ENCODE data around the gene PRKCE.

The PRKCE gene

GRCh38 chr2:45782436-45782835, 131.0 kb downstream of the PRKCE start:
- H3K18ac ChIP-seq (ENCODE audit: low read length), result no peak overlapping the region
- no peak overlapping the region for H3K23ac ChIP-seq (ENCODE audit: low read length)
- H2BK15ac ChIP-seq (replicated peaks; ENCODE audit: low read depth), result no peak overlapping the region
- H2BK5ac ChIP-seq (ENCODE audit: low read length), result no peak overlapping the region
- H3K4me2 ChIP-seq (ENCODE audit: low read length), result no peak overlapping the region
- no peak overlapping the region for H4K5ac ChIP-seq (ENCODE audit: low read length)
- no peak overlapping the region for H3K4ac ChIP-seq (ENCODE audit: low read depth, low read length)
- no peak overlapping the region for H3K4me3 ChIP-seq (ENCODE audit: low read length)
- WGBS (ENCODE audit: extremely low coverage, insufficient coverage, low lambda C conversion rate), result no CpG with 5 or more reads among the region's 4 CpGs
- H3K79me2 ChIP-seq (ENCODE audit: control insufficient read depth, insufficient read depth, low read length), result no peaks in the 10 kb centered on the region
- H3K27ac ChIP-seq (ENCODE audit: low read depth, low read length), result no peak overlapping the region
- no peak for DNase-seq
- H2AK5ac ChIP-seq (ENCODE audit: low read length), result no peak overlapping the region
- no peak overlapping the region for H3K56ac ChIP-seq (ENCODE audit: low read length)
- H3K36me3 ChIP-seq (ENCODE audit: control insufficient read depth, insufficient read depth, low read length), result no peaks in the 10 kb centered on the region
- H3K4me1 ChIP-seq (ENCODE audit: control insufficient read depth, low read depth, low read length), result no peaks in the 10 kb centered on the region
- H2BK120ac ChIP-seq (ENCODE audit: low read depth, low read length), result no peak overlapping the region
- H3K9ac ChIP-seq (ENCODE audit: low read length), result no peak overlapping the region
- H3K27me3 ChIP-seq (ENCODE audit: insufficient read depth, low read length, poor library complexity), result no peaks in the 10 kb centered on the region
- no peaks in the 10 kb centered on the region for H3K79me1 ChIP-seq (ENCODE audit: low read length)
- H4K8ac ChIP-seq (ENCODE audit: low read depth, low read length), result no peak overlapping the region

- no peaks in the 10 kb centered on the region for H3K79me1 ChIP-seq (ENCODE audit: low read length)
- H2BK5ac ChIP-seq (ENCODE audit: low read length), result no peak overlapping the region
- no peak overlapping the region for H3K4me2 ChIP-seq (ENCODE audit: low read length)
- H3K4me3 ChIP-seq (ENCODE audit: low read length), result no peak overlapping the region
- H3K4me1 ChIP-seq (ENCODE audit: control insufficient read depth, low read depth, low read length), result no peaks in the 10 kb centered on the region
- H3K23ac ChIP-seq (ENCODE audit: low read length), result no peak overlapping the region
- no peaks in the 10 kb centered on the region for H3K36me3 ChIP-seq (ENCODE audit: control insufficient read depth, insufficient read depth, low read length)
- WGBS (ENCODE audit: extremely low coverage, insufficient coverage, low lambda C conversion rate), result no CpG with 5 or more reads among the region's 4 CpGs
- H3K4ac ChIP-seq (ENCODE audit: low read depth, low read length), result no peak overlapping the region
- no peak overlapping the region for H3K9ac ChIP-seq (ENCODE audit: low read length)
- no peak overlapping the region for H3K27ac ChIP-seq (ENCODE audit: low read depth, low read length)
- H2BK120ac ChIP-seq (ENCODE audit: low read depth, low read length), result no peak overlapping the region
- H3K18ac ChIP-seq (ENCODE audit: low read length), result no peak overlapping the region
- no peak overlapping the region for H2BK15ac ChIP-seq (replicated peaks; ENCODE audit: low read depth)
- no peak overlapping the region for H4K8ac ChIP-seq (ENCODE audit: low read depth, low read length)
- no peak overlapping the region for H4K5ac ChIP-seq (ENCODE audit: low read length)
- no peaks in the 10 kb centered on the region for H3K27me3 ChIP-seq (ENCODE audit: insufficient read depth, low read length, poor library complexity)
- DNase-seq, result no peak
- H3K56ac ChIP-seq (ENCODE audit: low read length), result no peak overlapping the region
- H2AK5ac ChIP-seq (ENCODE audit: low read length), result no peak overlapping the region
- H3K79me2 ChIP-seq (ENCODE audit: control insufficient read depth, insufficient read depth, low read length), result no peaks in the 10 kb centered on the region
These were observed 131.5 kb downstream of the PRKCE start for GRCh38 chr2:45782986-45783385.

- Histone ChIP-seq H3K56ac (ENCODE audit: low read length) (no peak overlapping the region), H2BK5ac (ENCODE audit: low read length) (no peak overlapping the region), H4K8ac (ENCODE audit: low read depth, low read length) (no peak overlapping the region), H3K79me2 (ENCODE audit: control insufficient read depth, insufficient read depth, low read length) (no peaks in the 10 kb centered on the region), H3K79me1 (ENCODE audit: low read length) (no peaks in the 10 kb centered on the region), H2AK5ac (ENCODE audit: low read length) (no peak overlapping the region), H3K36me3 (ENCODE audit: control insufficient read depth, insufficient read depth, low read length) (no peaks in the 10 kb centered on the region), H4K5ac (ENCODE audit: low read length) (no peak overlapping the region), H3K18ac (ENCODE audit: low read length) (no peak overlapping the region), H3K4me1 (ENCODE audit: control insufficient read depth, low read depth, low read length) (no peaks in the 10 kb centered on the region), H3K4me3 (ENCODE audit: low read length) (no peak overlapping the region), H3K27me3 (ENCODE audit: insufficient read depth, low read length, poor library complexity) (no peaks in the 10 kb centered on the region), H3K9ac (ENCODE audit: low read length) (no peak overlapping the region), H3K23ac (ENCODE audit: low read length) (no peak overlapping the region), H2BK15ac (replicated peaks; ENCODE audit: low read depth) (no peak overlapping the region), H2BK120ac (ENCODE audit: low read depth, low read length) (no peak overlapping the region), H3K4me2 (ENCODE audit: low read length) (no peak overlapping the region), H3K4ac (ENCODE audit: low read depth, low read length) (no peak overlapping the region), H3K27ac (ENCODE audit: low read depth, low read length) (no peak overlapping the region)
- no peak for DNase-seq
- no CpG with 5 or more reads among the region's 10 CpGs for WGBS (ENCODE audit: extremely low coverage, insufficient coverage, low lambda C conversion rate)
These were observed 134.8 kb downstream of the PRKCE start for GRCh38 chr2:45786030-45786835.

- peak; percentile 55 for DNase-seq
- H3K23ac ChIP-seq (ENCODE audit: low read length), result no peak overlapping the region
- no peak overlapping the region for H2BK5ac ChIP-seq (ENCODE audit: low read length)
- H3K4me1 ChIP-seq (ENCODE audit: control insufficient read depth, low read depth, low read length), result no peaks in the 10 kb centered on the region
- no peak overlapping the region for H3K18ac ChIP-seq (ENCODE audit: low read length)
- no peak overlapping the region for H2BK120ac ChIP-seq (ENCODE audit: low read depth, low read length)
- H3K9ac ChIP-seq (ENCODE audit: low read length), result no peak overlapping the region
- H3K4me2 ChIP-seq (ENCODE audit: low read length), result no peak overlapping the region
- no peaks in the 10 kb centered on the region for H3K79me2 ChIP-seq (ENCODE audit: control insufficient read depth, insufficient read depth, low read length)
- H3K36me3 ChIP-seq (ENCODE audit: control insufficient read depth, insufficient read depth, low read length), result no peaks in the 10 kb centered on the region
- H3K56ac ChIP-seq (ENCODE audit: low read length), result no peak overlapping the region
- H3K27ac ChIP-seq (ENCODE audit: low read depth, low read length), result no peak overlapping the region
- WGBS (ENCODE audit: extremely low coverage, insufficient coverage, low lambda C conversion rate), result no CpG with 5 or more reads among the region's 10 CpGs
- no peaks in the 10 kb centered on the region for H3K27me3 ChIP-seq (ENCODE audit: insufficient read depth, low read length, poor library complexity)
- no peak overlapping the region for H2BK15ac ChIP-seq (replicated peaks; ENCODE audit: low read depth)
- H3K4me3 ChIP-seq (ENCODE audit: low read length), result no peak overlapping the region
- H4K5ac ChIP-seq (ENCODE audit: low read length), result no peak overlapping the region
- no peak overlapping the region for H4K8ac ChIP-seq (ENCODE audit: low read depth, low read length)
- H2AK5ac ChIP-seq (ENCODE audit: low read length), result no peak overlapping the region
- H3K79me1 ChIP-seq (ENCODE audit: low read length), result no peaks in the 10 kb centered on the region
- H3K4ac ChIP-seq (ENCODE audit: low read depth, low read length), result no peak overlapping the region
These were observed 135.4 kb downstream of the PRKCE start for GRCh38 chr2:45786836-45787357.

- Histone ChIP-seq H2BK120ac (ENCODE audit: low read depth, low read length) (no peak overlapping the region), H3K36me3 (ENCODE audit: control insufficient read depth, insufficient read depth, low read length) (no peaks in the 10 kb centered on the region), H3K4me1 (ENCODE audit: control insufficient read depth, low read depth, low read length) (no peaks in the 10 kb centered on the region), H3K9ac (ENCODE audit: low read length) (no peak overlapping the region), H3K79me2 (ENCODE audit: control insufficient read depth, insufficient read depth, low read length) (no peaks in the 10 kb centered on the region), H3K56ac (ENCODE audit: low read length) (no peak overlapping the region), H3K23ac (ENCODE audit: low read length) (no peak overlapping the region), H3K4me3 (ENCODE audit: low read length) (no peak overlapping the region), H2BK15ac (replicated peaks; ENCODE audit: low read depth) (no peak overlapping the region), H4K8ac (ENCODE audit: low read depth, low read length) (no peak overlapping the region), H2AK5ac (ENCODE audit: low read length) (no peak overlapping the region), H3K27ac (ENCODE audit: low read depth, low read length) (no peak overlapping the region), H3K27me3 (ENCODE audit: insufficient read depth, low read length, poor library complexity) (no peaks in the 10 kb centered on the region), H3K79me1 (ENCODE audit: low read length) (no peaks in the 10 kb centered on the region), H3K4ac (ENCODE audit: low read depth, low read length) (no peak overlapping the region), H3K4me2 (ENCODE audit: low read length) (no peak overlapping the region), H2BK5ac (ENCODE audit: low read length) (no peak overlapping the region), H3K18ac (ENCODE audit: low read length) (no peak overlapping the region), H4K5ac (ENCODE audit: low read length) (no peak overlapping the region)
- no peak for DNase-seq
- no CpG with 5 or more reads among the region's 3 CpGs for WGBS (ENCODE audit: extremely low coverage, insufficient coverage, low lambda C conversion rate)
These were observed 136.9 kb downstream of the PRKCE start for GRCh38 chr2:45788401-45788800.

GRCh38 chr2:45789317-45789716, 137.8 kb downstream of the PRKCE start:
- H3K79me2 ChIP-seq (ENCODE audit: control insufficient read depth, insufficient read depth, low read length), result no peaks in the 10 kb centered on the region
- no peak overlapping the region for H4K5ac ChIP-seq (ENCODE audit: low read length)

More at GRCh38 chr2:45789317-45789716, 137.8 kb downstream of the PRKCE start:
- Histone ChIP-seq H2BK15ac (replicated peaks; ENCODE audit: low read depth) (no peak overlapping the region), H3K56ac (ENCODE audit: low read length) (no peak overlapping the region), H3K36me3 (ENCODE audit: control insufficient read depth, insufficient read depth, low read length) (no peaks in the 10 kb centered on the region), H3K4ac (ENCODE audit: low read depth, low read length) (no peak overlapping the region), H2BK5ac (ENCODE audit: low read length) (no peak overlapping the region), H3K9ac (ENCODE audit: low read length) (no peak overlapping the region), H3K27ac (ENCODE audit: low read depth, low read length) (no peak overlapping the region), H4K8ac (ENCODE audit: low read depth, low read length) (no peak overlapping the region), H2BK120ac (ENCODE audit: low read depth, low read length) (no peak overlapping the region), H3K4me1 (ENCODE audit: control insufficient read depth, low read depth, low read length) (no peaks in the 10 kb centered on the region), H3K4me2 (ENCODE audit: low read length) (no peak overlapping the region), H3K79me1 (ENCODE audit: low read length) (no peaks in the 10 kb centered on the region), H3K27me3 (ENCODE audit: insufficient read depth, low read length, poor library complexity) (no peaks in the 10 kb centered on the region), H3K18ac (ENCODE audit: low read length) (no peak overlapping the region), H2AK5ac (ENCODE audit: low read length) (no peak overlapping the region), H3K4me3 (ENCODE audit: low read length) (no peak overlapping the region), H3K23ac (ENCODE audit: low read length) (no peak overlapping the region)
- DNase-seq, result no peak
